ENCODE data around the gene COL12A1.

Gene COL12A1

GRCh38 chr6:75142721-75143120, 63.1 kb downstream of the COL12A1 start:
- DNase-seq (ENCODE audit: low spot score) = no peak

GRCh38 chr6:75135876-75136275, 70.0 kb downstream of the COL12A1 start:
- DNase-seq (ENCODE audit: low spot score) = no peak

- DNase-seq (ENCODE audit: low spot score) = no peak
These were observed 70.4 kb downstream of the COL12A1 start for GRCh38 chr6:75135450-75135849.

- no peak for DNase-seq (ENCODE audit: low spot score)
These were observed 75.1 kb downstream of the COL12A1 start for GRCh38 chr6:75130784-75131183.

- DNase-seq (ENCODE audit: low spot score) = no peak
These were observed 76.8 kb downstream of the COL12A1 start for GRCh38 chr6:75128878-75129570.

DNA sequence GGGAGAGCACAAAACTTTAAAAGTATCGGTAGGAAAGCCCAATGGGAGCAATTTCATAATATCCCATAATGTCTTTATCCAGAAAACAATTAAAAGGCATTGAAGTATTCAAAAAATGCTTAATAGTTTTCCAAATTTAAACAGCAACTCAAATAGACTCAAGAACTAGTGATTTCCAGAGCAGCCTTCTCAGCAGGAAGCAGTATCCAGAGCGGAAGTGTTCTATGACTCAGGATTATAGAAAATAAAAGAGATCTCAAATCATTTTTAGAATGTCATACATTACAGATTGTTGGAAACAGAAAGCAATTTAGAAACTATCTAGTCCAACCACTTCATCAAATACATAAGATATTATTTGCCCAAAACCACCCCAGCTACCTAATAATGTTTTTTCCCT, 79.3 kb downstream of the COL12A1 start:
- no peak for DNase-seq (ENCODE audit: low spot score)

DNA sequence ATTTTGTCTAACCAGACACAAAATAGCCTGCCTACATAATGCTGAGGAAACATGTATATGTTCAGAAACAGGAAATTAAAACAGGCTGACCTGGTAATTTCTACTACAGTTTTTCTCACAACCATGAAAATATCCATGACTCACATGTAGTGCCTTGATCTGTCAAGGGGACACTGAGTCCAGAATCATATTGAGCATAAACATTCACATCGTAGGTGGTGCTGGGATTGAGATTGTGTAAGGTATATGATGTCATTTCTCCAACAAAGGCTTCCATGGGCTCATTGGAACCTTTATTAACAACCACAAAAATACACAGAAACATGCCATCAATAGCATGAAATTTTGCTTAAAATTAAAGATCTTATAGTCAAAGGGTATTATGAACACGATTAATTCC, 80.9 kb downstream of the COL12A1 start:
- DNase-seq (ENCODE audit: low spot score) = no peak

GRCh38 chr6:75124085-75124484, 81.8 kb downstream of the COL12A1 start:
- DNase-seq (ENCODE audit: low spot score) = no peak

DNA sequence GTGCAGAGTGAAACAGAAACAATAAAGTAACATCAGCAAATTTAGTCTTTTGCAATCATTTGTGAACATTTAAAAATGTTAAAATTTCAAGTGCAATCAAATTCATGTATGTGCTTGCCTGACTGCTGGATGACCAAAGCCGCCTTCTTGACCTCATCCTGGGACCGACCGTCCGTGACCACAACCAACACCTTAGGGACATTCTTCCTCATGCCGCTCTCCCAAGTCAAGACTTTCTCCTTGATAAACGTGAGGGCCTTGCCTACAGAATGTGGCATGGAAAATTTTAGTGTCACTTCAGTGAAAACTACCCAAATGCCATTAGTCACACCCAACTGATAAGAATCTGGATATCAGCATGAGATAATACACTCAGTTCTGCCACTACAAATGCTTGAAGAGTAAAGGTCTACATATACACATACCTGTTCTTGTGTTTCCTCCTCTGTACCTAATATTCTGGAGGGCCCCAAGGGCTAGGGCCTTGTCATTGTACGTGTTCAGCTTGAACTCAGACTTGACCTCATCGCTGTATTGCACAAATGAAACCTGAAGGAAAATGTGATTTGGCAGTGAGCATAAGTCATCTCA, 86.8 kb downstream of the COL12A1 start:
- DNase-seq (ENCODE audit: low spot score) = no peak

DNA sequence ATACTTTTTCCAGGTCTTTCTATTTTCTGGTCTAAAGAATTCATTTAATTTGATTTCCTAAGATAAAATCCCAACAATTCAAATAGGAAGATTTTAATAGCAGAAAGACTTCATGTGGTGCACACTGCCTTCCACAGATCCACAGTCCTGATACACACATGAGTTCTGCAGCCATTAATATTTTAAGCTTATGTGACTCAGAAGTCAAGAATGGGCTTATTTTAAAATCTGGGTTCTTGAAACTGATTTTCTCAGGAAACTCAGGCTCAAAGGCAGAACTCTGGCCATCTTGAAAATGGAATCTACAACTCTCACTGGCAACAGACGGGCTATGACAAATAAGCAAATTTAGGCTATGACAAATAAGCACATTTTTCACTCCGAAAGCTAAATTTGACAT, 88.2 kb downstream of the COL12A1 start:
- DNase-seq (ENCODE audit: low spot score) = no peak

GRCh38 chr6:75116946-75117345, 88.9 kb downstream of the COL12A1 start:
- no peak for DNase-seq (ENCODE audit: low spot score)

- no peak for DNase-seq (ENCODE audit: low spot score)
These were observed 90.4 kb downstream of the COL12A1 start for GRCh38 chr6:75115481-75115880.

- DNase-seq (ENCODE audit: low spot score) = no peak
These were observed 91.0 kb downstream of the COL12A1 start for GRCh38 chr6:75114806-75115205.

DNA sequence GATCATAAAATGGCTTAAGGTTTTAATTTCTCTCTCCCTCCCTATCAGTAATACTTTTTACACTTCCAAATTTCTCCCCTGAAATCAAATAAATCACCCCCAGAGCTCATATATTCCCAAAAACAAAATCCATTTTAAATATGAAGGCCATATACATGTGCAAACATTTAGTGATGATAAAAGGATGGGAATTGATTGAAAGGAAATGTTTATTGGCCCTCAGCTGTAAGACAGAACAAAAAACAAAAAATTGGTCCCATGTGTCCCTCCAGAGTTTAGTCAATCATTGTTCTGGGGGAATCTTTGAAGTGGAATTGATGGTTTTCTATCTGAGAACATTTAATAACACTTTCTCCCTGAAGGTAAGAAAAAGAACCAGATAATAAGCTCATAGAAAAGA, 91.7 kb downstream of the COL12A1 start:
- no peak for DNase-seq (ENCODE audit: low spot score)

GRCh38 chr6:75113446-75113845, 92.4 kb downstream of the COL12A1 start:
- DNase-seq (ENCODE audit: low spot score) = no peak

GRCh38 chr6:75109765-75110164, 96.1 kb downstream of the COL12A1 start:
- DNase-seq (ENCODE audit: low spot score) = no peak

DNA sequence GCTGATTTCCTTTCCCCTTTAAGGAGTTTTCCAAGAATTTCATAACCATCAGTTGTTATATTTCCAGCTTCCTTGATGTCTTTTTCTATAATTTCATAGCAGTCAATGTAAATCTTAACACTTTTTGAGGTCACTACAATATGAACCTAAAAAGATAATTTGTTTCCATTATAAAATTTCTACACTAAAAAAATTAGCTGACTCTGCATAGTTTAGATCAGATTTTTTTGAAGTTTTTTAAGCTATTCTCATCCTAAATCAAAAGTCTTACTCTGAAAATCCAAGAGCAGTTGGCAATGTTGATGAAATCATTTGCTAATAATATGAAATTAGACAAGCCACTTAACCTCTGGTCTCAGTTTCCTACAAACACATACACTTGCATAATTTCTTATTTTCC, 96.8 kb downstream of the COL12A1 start:
- no peak for DNase-seq (ENCODE audit: low spot score)

GRCh38 chr6:75108333-75108974, 97.4 kb downstream of the COL12A1 start:
- no peak for DNase-seq (ENCODE audit: low spot score)

DNA sequence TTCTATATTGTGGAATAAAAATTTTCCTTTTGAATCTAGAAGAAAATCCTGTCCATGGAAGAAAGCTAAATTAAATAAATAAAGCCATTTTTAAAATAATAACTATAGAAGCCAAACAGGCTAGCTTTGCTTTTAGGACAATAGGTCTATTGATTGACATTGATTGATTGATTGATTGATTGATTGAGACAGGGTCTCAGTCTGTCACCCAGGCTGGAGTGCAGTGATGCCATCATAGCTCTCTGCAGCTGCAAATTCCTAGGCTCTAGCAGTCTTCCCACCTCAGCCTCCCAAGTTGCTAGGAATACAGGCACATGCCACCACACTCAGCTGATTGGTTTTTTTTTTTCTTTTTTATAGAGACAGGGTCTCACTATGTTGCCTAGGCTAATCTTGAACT, 97.9 kb downstream of the COL12A1 start:
- DNase-seq (ENCODE audit: low spot score) = no peak

DNA sequence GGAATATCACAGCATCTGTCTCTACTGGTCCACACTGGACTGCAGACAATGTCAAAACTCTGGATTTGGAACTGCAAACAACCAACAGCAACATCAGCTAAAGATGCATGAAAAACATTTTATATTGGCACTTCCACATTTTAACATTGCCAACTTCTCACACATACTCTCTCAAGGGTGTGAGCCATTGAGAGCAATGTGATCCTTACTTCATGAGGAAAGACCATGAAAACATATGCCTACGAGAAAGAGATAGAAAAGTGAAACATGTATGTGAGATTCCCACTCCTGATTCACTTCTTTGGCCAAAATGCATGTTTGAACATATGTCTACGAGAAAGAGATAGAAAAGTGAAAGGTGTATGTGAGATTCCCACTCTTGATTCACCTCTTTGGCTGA, 99.4 kb downstream of the COL12A1 start:
- DNase-seq (ENCODE audit: low spot score) = no peak

DNA sequence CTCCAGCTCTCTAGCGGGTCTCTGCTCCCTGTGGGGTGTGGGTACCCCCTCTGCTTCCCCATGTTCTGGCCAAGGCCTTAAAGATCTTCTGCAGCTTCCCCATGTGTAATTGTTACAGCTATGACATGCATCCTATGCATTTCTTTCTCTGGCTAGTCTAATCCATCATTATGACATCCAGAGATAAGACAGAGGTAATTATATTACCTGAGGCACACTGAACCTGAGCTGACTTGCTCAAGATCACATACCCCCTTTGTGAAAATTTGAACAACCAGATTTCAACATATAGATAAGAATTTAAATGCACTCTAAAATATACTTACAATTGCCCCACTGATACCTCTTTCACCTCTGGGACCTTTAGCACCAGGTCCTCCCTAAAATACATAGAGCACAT, 102.4 kb downstream of the COL12A1 start:
- DNase-seq (ENCODE audit: low spot score) = no peak

- no peak for DNase-seq (ENCODE audit: low spot score)
These were observed 103.6 kb downstream of the COL12A1 start for GRCh38 chr6:75102301-75102700.

DNA sequence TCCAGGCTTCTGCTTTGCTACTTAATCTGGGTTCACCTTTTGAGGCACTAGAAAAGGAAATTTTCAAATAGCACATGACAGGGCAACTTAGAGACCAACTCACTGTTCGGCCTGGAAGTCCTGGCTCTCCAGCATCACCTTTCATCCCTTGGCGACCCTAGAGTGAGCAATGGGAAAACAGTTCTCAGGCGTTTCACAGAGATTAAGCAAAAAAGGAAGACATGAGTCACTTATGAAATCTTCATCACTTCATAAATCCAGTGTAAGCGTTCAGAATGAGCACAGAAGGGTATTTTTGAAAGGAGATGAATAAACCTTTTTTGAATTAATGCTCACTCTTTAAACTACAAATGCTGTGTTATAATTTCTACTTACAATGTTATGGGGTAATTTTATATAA, 104.0 kb downstream of the COL12A1 start:
- DNase-seq (ENCODE audit: low spot score) = no peak

DNA sequence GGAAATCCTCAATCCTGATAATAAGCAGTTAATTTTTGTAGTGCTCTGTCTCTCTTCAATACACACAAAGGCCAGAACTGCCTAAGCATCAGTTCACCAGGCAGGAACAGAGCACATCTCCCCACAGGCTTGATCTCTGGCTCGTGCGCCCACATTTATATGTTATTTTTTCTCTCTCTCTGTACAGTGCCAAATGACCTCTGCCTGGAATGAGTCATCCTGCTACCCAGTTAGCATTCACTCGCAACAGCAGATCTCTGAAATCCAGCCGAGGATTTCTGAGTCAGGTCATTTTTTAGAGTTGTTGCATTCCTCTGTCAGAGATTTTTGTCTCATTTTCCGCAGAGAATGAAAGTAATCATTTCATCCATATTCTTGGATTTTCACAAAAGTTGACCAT, 107.1 kb downstream of the COL12A1 start:
- DNase-seq (ENCODE audit: low spot score) = no peak
